Cortex of kidney (tissue), 1 donor: ENCODE results near the gene KRTAP11-1.

Experiments
- DNase-seq: peaks from one replicate; lab custom pipeline; 2025; lab: John Stamatoyannopoulos, UW

The KRTAP11-1 gene

DNA sequence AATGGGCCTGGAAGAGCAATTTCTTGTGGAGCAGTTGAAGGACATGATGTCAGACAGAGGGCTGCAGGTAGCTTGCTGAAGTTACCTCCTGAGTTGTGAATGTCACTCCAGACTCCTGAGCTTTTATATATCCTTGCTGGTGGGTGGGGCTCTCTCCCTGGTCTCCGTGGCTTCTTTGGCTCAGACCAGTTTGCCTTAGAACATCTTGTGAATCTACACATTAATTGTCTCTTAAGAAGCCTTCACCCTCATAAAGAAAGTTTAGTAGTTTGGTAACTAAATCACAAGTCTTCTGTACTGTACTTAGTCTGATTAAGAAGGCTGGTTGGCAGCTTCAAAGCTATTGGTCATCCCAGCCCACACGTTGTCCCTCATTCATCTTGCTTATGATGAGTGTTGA is at the start of gene KRTAP11-1:
KRTAP11-1 (minus strand) TSS at position 101 of the 400 bp plus-strand sequence; CDS start at position 45, 56 bp downstream.
- no peak for DNase-seq

GRCh38 chr21:30924146-30924700 is 42.8 kb upstream of the KRTAP11-1 start:
- no peak for DNase-seq

GRCh38 chr21:30921129-30921528 is 39.7 kb upstream of the KRTAP11-1 start:
- DNase-seq: no peak

GRCh38 chr21:30917557-30917956 is 36.2 kb upstream of the KRTAP11-1 start:
- DNase-seq: no peak

DNA sequence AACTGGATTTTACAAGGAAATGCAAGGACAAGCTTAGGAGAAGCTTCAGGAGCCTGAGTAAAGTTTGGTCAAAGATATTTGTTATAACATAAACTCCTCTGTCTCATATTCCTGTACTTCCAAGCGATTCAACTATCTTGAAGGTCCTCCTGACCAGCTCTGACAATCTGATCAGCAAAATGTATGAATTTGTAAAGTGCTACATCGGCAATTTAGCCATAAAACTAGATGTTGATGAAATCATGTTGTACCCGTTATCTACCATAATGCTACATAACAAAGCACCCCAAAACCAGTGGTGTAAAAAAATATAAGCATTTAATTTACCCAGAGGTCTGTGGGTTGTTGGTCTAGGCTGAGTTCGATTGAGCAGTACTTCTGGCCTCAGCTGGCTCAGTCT is 19.5 kb upstream of the KRTAP11-1 start:
- DNase-seq: no peak

GRCh38 chr21:30882866-30883597 is 1.7 kb upstream of the KRTAP11-1 start:
- no peak for DNase-seq

GRCh38 chr21:30880914-30881313 is 466 bp downstream of the KRTAP11-1 start:
- no peak for DNase-seq

DNA sequence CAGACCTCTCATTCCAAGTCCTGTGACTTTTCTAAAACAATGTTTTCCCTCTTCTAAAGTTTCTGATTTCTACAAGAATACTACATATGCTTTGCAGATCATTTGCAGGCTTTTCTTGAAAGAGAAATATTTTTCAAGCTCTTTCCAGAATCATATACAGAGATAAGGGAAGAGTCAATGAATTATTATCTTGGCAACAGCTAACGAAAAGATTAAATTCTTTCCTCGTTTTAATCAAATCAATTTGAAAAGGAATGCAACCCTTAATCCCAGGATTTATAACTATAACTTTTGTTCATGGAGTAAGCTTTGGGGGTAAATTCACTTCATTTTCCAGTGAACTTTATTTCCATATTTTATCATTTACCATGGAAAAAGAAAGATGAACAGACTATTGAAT is 6.9 kb downstream of the KRTAP11-1 start:
- no peak for DNase-seq

DNA sequence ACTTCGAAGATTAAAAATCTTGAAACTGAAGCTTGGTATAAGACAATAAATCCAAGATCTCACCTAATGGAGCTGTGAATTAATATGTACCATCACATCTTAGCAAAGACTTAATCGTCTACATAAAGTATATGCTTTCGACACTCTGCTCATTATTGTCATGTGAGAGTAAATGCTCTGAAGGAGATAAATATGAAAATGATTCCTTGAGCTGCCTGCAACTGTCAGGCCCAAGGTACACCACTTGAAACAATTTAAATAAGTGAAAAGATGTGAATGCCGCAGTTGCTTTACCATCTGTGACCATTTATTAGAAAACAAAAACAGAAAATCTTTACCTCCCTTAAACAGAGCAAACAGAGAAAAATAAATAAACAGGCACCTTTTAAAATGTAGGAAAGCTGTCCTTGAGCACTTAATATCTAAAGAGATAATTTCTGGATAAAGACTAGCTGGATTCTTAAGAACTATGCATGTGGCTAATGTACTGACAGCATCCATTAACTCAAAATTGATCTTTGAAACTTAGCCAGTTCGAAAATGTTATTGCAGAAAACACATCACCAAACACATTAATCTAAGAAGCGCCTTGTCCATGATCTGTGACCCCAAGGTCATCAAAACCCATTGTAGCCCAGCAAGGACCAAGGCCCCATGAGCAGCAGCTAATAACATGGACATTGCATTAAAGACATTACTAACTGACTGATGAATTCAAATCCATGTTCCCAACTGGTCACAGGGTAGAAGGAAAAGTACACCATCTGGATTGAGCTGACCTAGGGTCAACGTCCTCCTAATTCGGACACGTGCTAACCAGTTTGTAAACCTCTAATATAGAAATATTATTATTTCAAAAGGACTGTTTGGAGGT is 33.5 kb downstream of the KRTAP11-1 start:
- no peak for DNase-seq

GRCh38 chr21:30842990-30843389 is 38.4 kb downstream of the KRTAP11-1 start:
- DNase-seq: no peak

DNA sequence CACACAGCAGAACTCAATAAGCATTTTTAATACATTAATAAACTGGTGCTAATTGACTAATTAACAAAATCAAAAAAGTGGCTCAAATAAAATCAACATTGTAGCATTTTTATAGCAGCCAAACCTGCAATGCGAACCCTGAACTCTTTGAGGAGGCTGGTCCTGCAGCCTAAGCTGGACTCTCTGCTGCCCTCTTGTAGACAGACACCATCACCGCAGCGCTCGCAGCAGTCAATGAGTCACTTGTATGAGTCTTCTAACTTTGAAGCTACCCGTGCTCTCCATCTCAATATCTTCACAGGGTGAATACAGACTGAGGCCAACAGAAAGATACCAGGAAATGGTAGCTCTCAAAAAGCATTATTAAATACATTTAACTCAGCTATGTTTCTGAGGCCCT is 42.1 kb downstream of the KRTAP11-1 start:
- no peak for DNase-seq

DNA sequence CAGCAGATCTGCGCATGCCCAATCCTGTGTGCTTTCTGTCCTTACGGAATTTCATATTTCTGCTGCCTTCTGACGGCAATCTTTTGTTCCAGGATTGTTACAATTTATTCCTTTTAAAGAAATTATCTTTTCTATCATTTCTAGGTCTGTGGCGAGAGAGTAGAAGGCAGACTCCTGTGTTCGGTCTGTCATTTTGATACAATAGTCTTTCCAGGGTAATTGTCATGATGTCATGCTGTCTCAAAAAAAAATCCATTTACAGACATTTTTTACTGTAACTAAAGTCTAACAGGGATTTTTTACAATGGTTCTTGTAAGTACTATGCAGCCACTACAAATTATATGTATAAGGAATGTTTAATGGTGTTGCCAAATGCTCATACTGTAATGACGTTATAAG is 42.8 kb downstream of the KRTAP11-1 start:
- no peak for DNase-seq

DNA sequence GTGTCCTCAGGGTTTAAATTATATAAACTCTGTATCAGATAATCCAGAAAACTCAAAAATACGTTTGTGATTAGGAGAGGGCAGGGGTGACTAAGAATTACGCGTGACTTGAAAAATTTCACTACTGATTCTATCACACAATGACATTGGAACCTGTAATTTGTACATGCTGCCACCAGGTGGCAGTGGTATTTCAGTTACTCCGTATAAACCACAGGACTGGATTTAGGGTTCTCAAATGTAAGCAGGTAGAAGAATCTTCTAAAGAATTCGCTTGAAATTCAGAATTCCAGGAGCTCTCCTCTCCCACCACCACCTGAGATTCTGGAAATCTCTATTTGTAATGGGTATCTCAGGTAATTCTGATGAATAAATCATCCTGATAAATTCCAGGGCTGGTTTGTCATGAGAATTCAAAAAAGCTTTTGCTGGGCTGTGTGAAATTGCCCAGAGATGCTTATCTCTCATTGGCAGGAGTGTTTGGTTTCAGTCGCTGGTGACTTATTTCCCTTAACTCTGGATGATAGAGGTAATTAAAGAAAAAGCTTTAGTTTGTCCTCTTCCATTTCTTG is 50.1 kb downstream of the KRTAP11-1 start:
- DNase-seq: no peak
